ENCODE results near the gene SH3BP5.

The SH3BP5 gene

DNA sequence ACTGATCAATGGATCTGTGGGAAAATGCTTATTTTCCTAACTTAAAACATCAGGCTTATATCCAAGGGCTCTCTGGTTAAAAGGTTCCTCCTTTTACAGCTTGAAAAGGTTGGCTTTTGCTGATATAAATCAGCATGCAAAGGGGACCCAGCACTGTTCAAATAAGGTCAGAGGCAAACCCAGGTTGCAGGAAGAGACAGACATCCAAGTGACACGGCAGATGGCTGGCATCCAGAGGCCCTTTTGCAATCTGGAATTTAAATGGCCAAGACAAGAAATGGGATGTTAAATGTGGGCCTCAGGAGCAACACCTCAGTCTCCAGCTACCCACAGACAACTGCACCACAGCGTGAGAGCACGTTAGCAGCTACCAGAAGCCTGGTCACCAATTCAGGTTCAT, 6.3 kb downstream of the SH3BP5 start:
- no peak for DNase-seq (ENCODE audit: extremely low read depth in 1 of 2, low read depth in 1 of 2)

DNA sequence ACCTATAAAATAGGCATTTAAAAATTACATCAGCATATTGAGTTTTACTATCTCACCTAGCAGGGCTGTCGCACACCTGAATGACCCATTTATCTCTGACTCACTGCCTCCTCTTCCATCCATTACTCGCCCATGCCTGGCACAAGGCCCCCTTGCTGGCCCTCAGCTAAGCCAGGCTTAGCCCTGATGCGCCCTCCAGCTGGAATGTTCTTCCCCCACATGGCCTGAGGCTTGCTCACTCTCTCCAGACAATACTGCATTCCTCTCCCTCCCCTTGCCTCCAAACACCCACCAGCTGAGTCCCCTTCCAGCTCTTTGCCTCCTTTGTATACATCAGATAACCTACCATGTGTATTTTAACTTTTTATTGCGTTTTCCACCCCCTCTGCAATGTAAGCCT, 7.2 kb downstream of the SH3BP5 start:
- no peak for DNase-seq (ENCODE audit: extremely low read depth in 1 of 2, low read depth in 1 of 2)

DNA sequence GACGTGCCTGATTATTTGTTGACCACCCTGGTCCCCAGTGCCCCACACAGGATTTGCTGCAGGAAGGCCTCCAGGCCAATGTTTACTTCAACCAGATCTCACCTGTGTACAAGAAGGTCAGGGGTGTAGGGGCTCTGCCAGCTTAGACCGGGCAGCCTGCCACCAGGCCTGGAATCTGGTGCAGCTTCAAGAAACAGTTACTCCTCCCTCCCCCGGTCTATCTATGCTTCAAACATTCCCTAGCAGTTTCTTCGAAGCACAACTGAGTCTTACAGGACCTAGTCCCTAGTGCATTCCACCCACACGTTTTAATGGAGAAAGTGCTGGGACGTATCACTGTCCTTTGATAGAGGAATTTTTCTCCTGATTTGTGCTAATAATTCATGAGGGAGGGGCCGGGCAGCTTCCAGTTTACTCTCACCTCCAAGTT, 8.0 kb downstream of the SH3BP5 start:
- no peak for DNase-seq (ENCODE audit: extremely low read depth in 1 of 2, low read depth in 1 of 2)

- DNase-seq (ENCODE audit: extremely low read depth in 1 of 2, low read depth in 1 of 2) = no peak
Measured at GRCh38 chr3:15323063-15323462, 9.3 kb downstream of the SH3BP5 start.

- DNase-seq (ENCODE audit: extremely low read depth in 1 of 2, low read depth in 1 of 2) = no peak
Measured at GRCh38 chr3:15321349-15321748, 11.0 kb downstream of the SH3BP5 start.

DNA sequence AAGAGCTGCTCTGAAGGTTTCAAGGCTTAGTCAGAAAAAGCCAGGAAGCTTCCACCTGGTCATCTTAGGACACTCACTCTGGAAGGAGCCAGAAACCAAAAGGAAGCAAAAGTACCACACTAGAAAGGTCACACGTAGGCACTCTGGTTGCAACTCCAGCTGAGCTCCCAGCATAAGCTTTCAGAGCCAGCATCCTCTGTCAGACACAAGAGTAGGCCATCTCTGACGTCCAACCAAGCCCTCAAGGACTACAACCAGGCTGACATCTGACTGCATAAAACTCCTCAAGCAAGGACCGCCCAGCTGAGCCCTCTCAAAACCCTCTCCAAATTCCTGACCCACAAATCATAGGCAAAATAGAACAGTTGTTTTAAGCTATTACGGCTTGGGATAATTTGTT, 12.8 kb downstream of the SH3BP5 start:
- DNase-seq (ENCODE audit: extremely low read depth in 1 of 2, low read depth in 1 of 2) = no peak

GRCh38 chr3:15319136-15319535, 13.2 kb downstream of the SH3BP5 start:
- no peak for DNase-seq (ENCODE audit: extremely low read depth in 1 of 2, low read depth in 1 of 2)

- DNase-seq (ENCODE audit: extremely low read depth in 1 of 2, low read depth in 1 of 2) = no peak
Measured at GRCh38 chr3:15318661-15319060, 13.7 kb downstream of the SH3BP5 start.

DNA sequence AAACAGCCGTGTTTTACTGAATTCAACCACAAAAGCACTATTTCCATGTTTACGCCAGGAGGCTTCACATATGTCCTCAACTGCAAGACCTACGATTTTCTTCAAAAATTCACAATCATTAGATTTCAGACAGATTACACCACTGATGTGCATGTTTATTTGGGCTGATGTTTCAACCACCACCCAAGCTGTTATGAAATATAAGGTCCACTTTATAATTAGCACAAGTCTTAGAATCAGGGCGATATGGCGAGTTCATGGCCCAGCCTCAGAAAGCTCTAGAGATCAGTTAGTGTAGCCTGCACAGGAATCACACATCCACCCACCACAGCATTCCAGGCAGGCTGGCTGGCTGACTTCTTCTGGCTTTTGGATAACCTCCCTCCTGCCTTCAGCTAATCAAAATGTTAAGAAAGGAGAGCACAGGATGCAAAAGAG, 15.4 kb downstream of the SH3BP5 start:
- no peak for DNase-seq (ENCODE audit: extremely low read depth in 1 of 2, low read depth in 1 of 2)

- no peak for DNase-seq (ENCODE audit: extremely low read depth in 1 of 2, low read depth in 1 of 2)
Measured at GRCh38 chr3:15315003-15315402, 17.4 kb downstream of the SH3BP5 start.

- DNase-seq (ENCODE audit: extremely low read depth in 1 of 2, low read depth in 1 of 2) = no peak
Measured at GRCh38 chr3:15314276-15314675, 18.1 kb downstream of the SH3BP5 start.

- no peak for DNase-seq (ENCODE audit: extremely low read depth in 1 of 2, low read depth in 1 of 2)
Measured at GRCh38 chr3:15313461-15313860, 18.9 kb downstream of the SH3BP5 start.

- DNase-seq (ENCODE audit: extremely low read depth in 1 of 2, low read depth in 1 of 2) = no peak
Measured at GRCh38 chr3:15312550-15312949, 19.8 kb downstream of the SH3BP5 start.

DNA sequence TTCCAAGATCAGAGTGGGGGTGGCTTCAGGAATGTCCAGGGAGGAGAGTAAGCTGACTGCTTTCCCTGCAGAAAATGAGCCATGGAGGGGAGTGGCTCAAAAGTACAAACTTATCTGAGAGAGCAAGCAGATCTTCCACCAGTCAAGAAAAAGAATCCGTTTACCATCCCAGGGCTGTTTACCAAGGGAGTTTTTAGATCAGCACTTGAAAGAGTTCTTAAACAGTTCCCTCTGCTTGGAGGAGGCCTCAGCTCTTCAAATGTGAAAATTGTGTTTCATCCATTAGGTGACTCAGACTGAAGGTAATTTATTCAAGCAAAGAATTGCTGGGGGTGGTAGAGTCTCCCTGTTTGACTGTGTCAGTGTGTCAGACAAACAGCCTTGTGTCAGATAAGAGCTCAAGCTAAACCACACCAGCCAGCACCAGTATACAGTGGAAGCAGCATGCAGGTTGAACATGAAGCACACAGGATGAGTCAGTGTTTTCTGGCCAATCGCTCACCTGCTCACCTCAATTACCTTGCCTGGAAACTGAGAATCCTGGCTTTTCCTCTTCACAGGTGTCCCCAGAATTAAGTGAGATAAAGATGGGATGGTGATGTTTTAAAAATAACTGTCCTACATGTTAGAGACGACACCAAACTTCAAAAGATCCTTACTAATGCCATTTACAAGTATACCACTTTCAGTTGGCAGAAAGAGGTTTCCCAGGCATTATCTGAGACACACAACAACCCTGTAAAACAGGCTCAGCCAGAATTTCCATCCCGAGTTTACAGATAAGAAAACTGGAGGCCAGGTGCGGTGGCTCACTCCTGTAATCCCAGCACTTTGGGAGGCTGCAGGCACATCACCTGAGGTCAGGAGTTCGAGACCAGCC, 21.7 kb downstream of the SH3BP5 start:
- no peak for DNase-seq (ENCODE audit: extremely low read depth in 1 of 2, low read depth in 1 of 2)

DNA sequence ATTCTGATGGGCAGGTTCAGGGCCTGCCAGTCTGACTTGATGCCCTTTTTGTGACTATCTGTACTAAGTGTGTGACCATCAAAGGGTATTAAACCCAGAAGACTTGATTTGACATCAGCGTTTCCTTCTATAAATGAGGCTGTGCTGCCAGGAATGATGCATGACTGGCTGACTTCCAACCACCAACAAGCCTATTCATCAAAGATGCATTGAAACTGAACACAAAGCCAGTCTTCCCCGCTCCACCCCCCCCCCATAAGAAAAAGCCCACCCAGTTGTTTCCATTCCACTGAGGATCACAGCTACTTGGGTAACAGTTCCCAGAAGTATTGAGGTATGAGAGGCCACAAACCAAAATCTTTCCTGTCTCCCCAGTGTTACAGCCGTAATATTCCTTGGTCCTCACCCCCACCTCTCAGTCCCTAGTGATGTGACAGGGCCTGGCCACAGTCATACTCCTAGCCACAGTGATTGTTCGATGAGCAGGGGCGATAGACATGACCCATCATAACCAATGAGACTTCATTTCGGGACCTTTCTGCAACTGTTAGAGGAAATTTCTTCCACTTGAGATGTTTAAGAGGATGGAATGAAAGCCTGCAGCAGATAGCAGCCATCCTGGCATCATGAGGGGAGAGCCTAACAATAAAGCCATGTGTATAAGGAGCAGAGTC, 22.6 kb downstream of the SH3BP5 start:
- no peak for DNase-seq (ENCODE audit: extremely low read depth in 1 of 2, low read depth in 1 of 2)

- DNase-seq (ENCODE audit: extremely low read depth in 1 of 2, low read depth in 1 of 2) = no peak
Measured at GRCh38 chr3:15307580-15307979, 24.8 kb downstream of the SH3BP5 start.

- DNase-seq (ENCODE audit: extremely low read depth in 1 of 2, low read depth in 1 of 2) = no peak
Measured at GRCh38 chr3:15306979-15307359, 25.4 kb downstream of the SH3BP5 start.

- no peak for DNase-seq (ENCODE audit: extremely low read depth in 1 of 2, low read depth in 1 of 2)
Measured at GRCh38 chr3:15305359-15305844, 27.0 kb downstream of the SH3BP5 start.

GRCh38 chr3:15303728-15304127, 28.7 kb downstream of the SH3BP5 start:
- DNase-seq (ENCODE audit: extremely low read depth in 1 of 2, low read depth in 1 of 2) = no peak

- DNase-seq (ENCODE audit: extremely low read depth in 1 of 2, low read depth in 1 of 2) = no peak
Measured at GRCh38 chr3:15303216-15303615, 29.2 kb downstream of the SH3BP5 start.

DNA sequence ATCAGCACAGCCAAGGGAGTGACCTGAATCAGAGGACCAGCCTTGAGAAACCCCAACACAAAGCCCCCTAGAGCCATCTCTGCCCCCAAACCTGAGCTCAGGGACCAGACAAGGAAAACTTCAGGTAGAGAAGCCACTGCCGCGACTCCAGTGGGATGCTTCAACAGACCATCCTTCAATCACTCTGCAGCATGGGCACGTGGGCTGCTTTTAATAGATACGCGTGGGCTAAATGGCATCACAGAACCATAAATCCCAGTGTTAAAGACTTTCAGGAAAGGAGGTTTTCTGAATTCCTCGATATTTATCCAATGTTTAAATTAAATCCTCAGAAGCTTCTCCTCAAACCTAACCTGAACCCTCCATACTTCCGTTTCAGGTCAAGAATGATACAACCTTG, 30.6 kb downstream of the SH3BP5 start:
- DNase-seq (ENCODE audit: extremely low read depth in 1 of 2, low read depth in 1 of 2) = no peak
